ENCODE measurements around the gene PAPPA2.

Gene PAPPA2

GRCh38 chr1:176850871-176851270 is 387.9 kb downstream of the PAPPA2 start:
- POLR2A ChIA-PET = no interaction called here
- CTCF ChIA-PET = no interaction called here
- DNase-seq (ENCODE audit: low read depth, low spot score) = no peak
- TF ChIP-seq, protein P1, sequence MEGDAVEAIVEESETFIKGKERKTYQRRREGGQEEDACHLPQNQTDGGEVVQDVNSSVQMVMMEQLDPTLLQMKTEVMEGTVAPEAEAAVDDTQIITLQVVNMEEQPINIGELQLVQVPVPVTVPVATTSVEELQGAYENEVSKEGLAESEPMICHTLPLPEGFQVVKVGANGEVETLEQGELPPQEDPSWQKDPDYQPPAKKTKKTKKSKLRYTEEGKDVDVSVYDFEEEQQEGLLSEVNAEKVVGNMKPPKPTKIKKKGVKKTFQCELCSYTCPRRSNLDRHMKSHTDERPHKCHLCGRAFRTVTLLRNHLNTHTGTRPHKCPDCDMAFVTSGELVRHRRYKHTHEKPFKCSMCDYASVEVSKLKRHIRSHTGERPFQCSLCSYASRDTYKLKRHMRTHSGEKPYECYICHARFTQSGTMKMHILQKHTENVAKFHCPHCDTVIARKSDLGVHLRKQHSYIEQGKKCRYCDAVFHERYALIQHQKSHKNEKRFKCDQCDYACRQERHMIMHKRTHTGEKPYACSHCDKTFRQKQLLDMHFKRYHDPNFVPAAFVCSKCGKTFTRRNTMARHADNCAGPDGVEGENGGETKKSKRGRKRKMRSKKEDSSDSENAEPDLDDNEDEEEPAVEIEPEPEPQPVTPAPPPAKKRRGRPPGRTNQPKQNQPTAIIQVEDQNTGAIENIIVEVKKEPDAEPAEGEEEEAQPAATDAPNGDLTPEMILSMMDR (IDR thresholded peaks at IDR 0.05; ENCODE audit: insufficient read depth, low read length, missing control alignments) = no peak
- no peak overlapping the region for H3K4me3 ChIP-seq (ENCODE audit: low read depth, low read length)

- POLR2A ChIA-PET = no interaction called here
- CTCF ChIA-PET = interaction anchor here (1.8 kb wide), 1 partner anchor 46 kb away, joined by 5 read pairs; no protein-coding TSS in a partner anchor
- TF ChIP-seq, protein P1 (IDR thresholded peaks at IDR 0.05; ENCODE audit: insufficient read depth, low read length, missing control alignments) = no peak
- no peak for DNase-seq (ENCODE audit: low read depth, low spot score)
- no peak overlapping the region for H3K4me3 ChIP-seq (ENCODE audit: low read depth, low read length)
Observed at GRCh38 chr1:176852124-176852523, 389.1 kb downstream of the PAPPA2 start.

DNA sequence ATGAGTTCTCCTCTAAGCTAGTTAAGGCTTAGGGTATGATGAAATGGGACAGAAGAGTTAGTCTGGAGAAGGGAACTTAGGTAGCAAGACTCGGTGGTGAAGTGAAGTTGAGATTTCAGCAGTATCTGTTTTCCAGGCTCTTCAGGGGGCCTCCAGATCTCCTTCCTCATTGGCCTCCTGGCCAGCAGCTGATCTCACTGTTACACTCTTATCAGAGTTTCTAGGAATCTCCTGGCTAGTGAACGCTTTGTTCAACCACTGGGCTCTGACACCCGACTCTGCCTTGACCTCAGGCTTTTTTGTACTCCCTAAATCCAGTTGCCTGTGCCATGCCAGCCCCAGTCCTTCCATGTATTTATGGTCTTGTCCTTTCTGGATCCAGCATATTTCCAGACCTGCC is 390.5 kb downstream of the PAPPA2 start:
- CTCF ChIA-PET = interaction anchor here (1.8 kb wide), 1 partner anchor 45 kb away, joined by 5 read pairs; no protein-coding TSS in a partner anchor
- TF ChIP-seq, protein P1 (IDR thresholded peaks at IDR 0.05; ENCODE audit: insufficient read depth, low read length, missing control alignments) = no peak
- POLR2A ChIA-PET = no interaction called here
- no peak overlapping the region for H3K4me3 ChIP-seq (ENCODE audit: low read depth, low read length)
- DNase-seq (ENCODE audit: low read depth, low spot score) = no peak

DNA sequence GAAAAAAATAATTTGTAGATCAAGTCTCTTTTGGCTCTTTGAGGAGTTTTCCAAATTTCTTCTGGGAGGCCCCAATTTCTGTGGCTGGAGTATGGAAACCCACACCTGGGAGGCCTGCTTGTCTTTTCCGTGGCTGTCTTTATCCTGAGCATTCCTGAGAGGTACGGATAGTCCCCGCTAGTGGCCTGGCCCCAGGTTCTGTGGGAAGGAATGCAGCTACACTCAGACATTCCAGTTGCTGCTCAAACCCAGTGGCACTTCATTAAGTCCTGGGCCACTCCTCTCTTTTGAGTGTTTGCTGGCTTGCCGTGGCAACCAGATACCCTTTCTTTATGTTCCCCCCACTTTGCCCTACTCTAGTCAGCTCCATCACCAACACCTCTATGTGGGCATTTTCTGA is 391.1 kb downstream of the PAPPA2 start:
- no peak overlapping the region for H3K4me3 ChIP-seq (ENCODE audit: low read depth, low read length)
- ChIA-PET CTCF (no interaction called here), POLR2A (no interaction called here)
- no peak for DNase-seq (ENCODE audit: low read depth, low spot score)
- TF ChIP-seq, protein P1 (IDR thresholded peaks at IDR 0.05; ENCODE audit: insufficient read depth, low read length, missing control alignments) = no peak

DNA sequence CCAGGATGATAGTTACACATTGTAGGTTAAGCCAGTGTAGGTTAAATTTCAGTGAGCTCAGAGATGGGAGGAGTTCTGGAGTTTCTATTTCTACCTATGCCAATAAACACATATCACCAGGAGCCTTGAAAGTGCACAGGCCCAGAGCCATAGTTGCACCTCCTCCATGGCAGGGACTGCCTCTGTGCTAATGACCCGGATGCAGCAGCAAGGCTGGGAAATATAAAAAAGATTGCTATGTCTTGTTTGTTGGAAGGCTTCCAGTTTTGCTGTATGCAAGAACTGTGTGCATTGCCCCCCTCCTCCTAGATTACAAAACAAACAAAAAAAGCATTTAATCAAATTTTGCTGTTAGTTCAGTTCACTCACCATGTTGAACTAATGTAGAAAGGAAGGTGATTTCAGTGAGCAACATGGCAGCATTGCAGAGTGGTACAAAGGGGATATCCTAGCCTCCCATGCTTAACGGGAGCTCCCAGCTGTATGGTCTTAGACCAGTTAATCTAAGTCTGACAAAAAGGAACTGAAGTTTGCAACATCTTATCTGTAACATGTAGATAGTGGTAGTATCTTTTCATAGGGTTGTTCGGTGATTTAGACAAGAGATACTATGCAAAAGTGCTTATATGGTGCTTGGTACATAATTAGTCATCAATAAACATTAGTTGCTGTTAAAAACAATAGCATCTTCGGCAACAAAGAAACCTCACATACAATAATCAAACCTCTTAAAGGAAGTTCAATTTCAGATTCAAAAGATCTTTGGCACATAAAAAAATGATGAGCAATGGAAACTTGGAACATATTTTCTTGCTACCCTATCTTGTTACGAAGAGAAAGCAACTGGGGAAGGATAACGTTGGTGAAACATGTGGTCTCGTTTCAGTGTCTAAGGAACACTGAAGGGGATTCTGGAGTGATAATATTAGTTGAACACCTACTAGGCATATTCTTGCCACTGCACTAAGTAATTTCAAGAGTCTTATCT is 392.1 kb downstream of the PAPPA2 start:
- no peak overlapping the region for H3K4me3 ChIP-seq (ENCODE audit: low read depth, low read length)
- TF ChIP-seq, protein P1 (IDR thresholded peaks at IDR 0.05; ENCODE audit: insufficient read depth, low read length, missing control alignments) = no peak
- DNase-seq (ENCODE audit: low read depth, low spot score) = no peak
- ChIA-PET CTCF (no interaction called here), POLR2A (no interaction called here)

DNA sequence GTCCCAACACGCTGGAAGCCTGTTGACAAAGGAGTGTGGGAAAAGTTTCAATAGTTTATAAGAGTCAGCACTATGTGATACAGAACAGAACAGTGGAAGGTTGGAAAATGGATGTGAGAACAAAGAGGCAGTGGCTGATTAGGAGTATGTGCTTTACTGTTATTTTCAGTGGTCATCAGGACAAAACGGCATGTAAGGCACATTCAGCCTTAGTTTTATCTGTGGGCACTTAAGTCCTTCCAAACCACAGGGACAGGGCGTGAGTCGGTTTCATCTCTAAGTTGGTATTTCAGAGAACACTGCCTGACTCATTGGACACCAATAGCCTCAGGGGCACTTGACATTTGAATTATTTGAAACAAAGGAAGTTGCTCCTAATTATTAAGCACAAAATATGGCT is 394.7 kb downstream of the PAPPA2 start:
- CTCF ChIA-PET = no interaction called here
- H3K4me3 ChIP-seq (ENCODE audit: low read depth, low read length) = no peak overlapping the region
- DNase-seq (ENCODE audit: low read depth, low spot score) = no peak
- TF ChIP-seq, protein P1 (IDR thresholded peaks at IDR 0.05; ENCODE audit: insufficient read depth, low read length, missing control alignments) = no peak
- POLR2A ChIA-PET = no interaction called here

All from AG04449 (cell line).